Endodermal cell (in vitro differentiated cells): ENCODE results near the gene MYO1B. TPM values are rescaled to one million over a fixed set of nuclear protein-coding genes. Genes with fewer than 3 reads are reported as not detected.

ENCODE experiments used
- DNase-seq: peaks from one replicate; pipeline ENCODE4 v3.0.0-alpha.2; 2017
- H3K27ac ChIP-seq: 2 replicates; pipeline ENCODE4 v1.5.1; 2013; ENCODE audit warnings: mild to moderate bottlenecking, low read depth, low read length, moderate library complexity
- H3K27me3 ChIP-seq: 2 replicates; pipeline ENCODE4 v1.6.1; 2013; ENCODE audit warnings: mild to moderate bottlenecking, low read length, moderate library complexity; ENCODE audit not compliant: insufficient read depth, control insufficient read depth, poor library complexity, severe bottlenecking
- H3K36me3 ChIP-seq: 2 replicates; pipeline ENCODE4 v1.7.0; 2013; ENCODE audit warnings: mild to moderate bottlenecking, low read length, moderate library complexity; ENCODE audit not compliant: control insufficient read depth, insufficient read depth
- H3K4me1 ChIP-seq: one replicate; pipeline ENCODE4 v1.7.0; 2013; ENCODE audit warnings: low read length; ENCODE audit not compliant: control insufficient read depth, insufficient read depth
- H3K4me3 ChIP-seq: 2 replicates; pipeline ENCODE4 v1.5.1; 2013; ENCODE audit warnings: mild to moderate bottlenecking, low read length, moderate library complexity
- H3K9ac ChIP-seq: 2 replicates; pipeline ENCODE4 v1.6.1; 2013; ENCODE audit warnings: mild to moderate bottlenecking, low read length, moderate library complexity; ENCODE audit not compliant: poor library complexity, severe bottlenecking; ENCODE audit errors: extremely low read depth
- H3K9me3 ChIP-seq: 2 replicates; pipeline ENCODE4 v1.6.1; 2013; ENCODE audit warnings: mild to moderate bottlenecking, low read length, moderate library complexity; ENCODE audit not compliant: control insufficient read depth
- H3K27ac Mint-ChIP-seq: 2 replicates; pipeline ENCODE4 v1.8.0; 2020; ENCODE audit warnings: mixed read lengths
- H3K27me3 Mint-ChIP-seq: 2 replicates; pipeline ENCODE4 v1.8.0; 2021; ENCODE audit warnings: mild to moderate bottlenecking, mixed read lengths; ENCODE audit not compliant: insufficient read depth
- H3K36me3 Mint-ChIP-seq: 2 replicates; pipeline ENCODE4 v1.8.0; 2020; ENCODE audit warnings: low read depth, mixed read lengths
- H3K4me1 Mint-ChIP-seq: 2 replicates; pipeline ENCODE4 v1.8.0; 2020; ENCODE audit warnings: mixed read lengths
- H3K4me3 Mint-ChIP-seq: 2 replicates; pipeline ENCODE4 v1.8.0; 2020; ENCODE audit warnings: mild to moderate bottlenecking, moderate library complexity, mixed read lengths
- H3K9me3 Mint-ChIP-seq: 2 replicates; pipeline ENCODE4 v1.8.0; 2020; ENCODE audit warnings: mild to moderate bottlenecking, mixed read lengths
- CTCF ChIP-seq: fragments of 200-600 bp; sonication (generic); conservative IDR thresholded peaks from 2 replicates; pipeline ENCODE4 v1.5.0; 2021; ENCODE audit warnings: antibody characterized with exemption, mild to moderate bottlenecking
- WGBS, 2 experiments: methylation state at CpG; one replicate each; pipeline versions ENCODE4 v1.1.5 to v1.1.7; 2013; ENCODE audit warnings: missing lambda C conversion rate in 2 of 2, mixed read lengths in 1 of 2; ENCODE audit not compliant: insufficient coverage in 1 of 2, insufficient read length in 1 of 2; 5-methylcytosine and 5-hydroxymethylcytosine counted together
- total RNA-seq, 2 donors: library from RNA; stranded (reverse); fragmentation: NEBNext Ultra II Directional in 1 of 2; extraction: Animal tissue kit (Norgen Biotek cat#: 25700) in 1 of 2; gene quantifications; 2 replicates in 1 of 2; 3 replicates in 1 of 2; pipeline ENCODE4 v1.2.1, GENCODE V29; 2021

The MYO1B gene
- total RNA-seq, 2 donors from 2014 or later = 145 to 154 TPM

- WGBS, 2 experiments = 80 to 99% methylated on average over 1 to 2 of the region's 2 CpGs
- TF ChIP-seq CTCF = peak; percentile 47
- Mint-ChIP-seq H3K27me3 (no peaks in the 10 kb centered on the region), H3K4me3 (no peak overlapping the region), H3K36me3 (peaks cover 28% of the 10 kb centered on the region), H3K4me1 (peaks cover 47% of the 10 kb centered on the region), H3K27ac (no peak overlapping the region), H3K9me3 (no peaks in the 10 kb centered on the region)
- Histone ChIP-seq H3K27me3 (no peaks in the 10 kb centered on the region), H3K36me3 (peaks cover 50% of the 10 kb centered on the region), H3K4me3 (no peak overlapping the region), H3K27ac (no peak overlapping the region), H3K4me1 (peaks cover 30% of the 10 kb centered on the region), H3K9ac (no peak overlapping the region), H3K9me3 (no peaks in the 10 kb centered on the region)
- no peak for DNase-seq
Measured at GRCh38 chr2:191299010-191299409, 53.8 kb downstream of the MYO1B start.

- H3K27ac ChIP-seq = no peak overlapping the region
- H3K4me1 ChIP-seq = peaks cover 24% of the 10 kb centered on the region
- no peaks in the 10 kb centered on the region for H3K27me3 Mint-ChIP-seq
- H3K27me3 ChIP-seq = no peaks in the 10 kb centered on the region
- no peak overlapping the region for H3K4me3 ChIP-seq
- no peak for DNase-seq
- peaks cover 28% of the 10 kb centered on the region for H3K36me3 Mint-ChIP-seq
- peaks cover 44% of the 10 kb centered on the region for H3K4me1 Mint-ChIP-seq
- WGBS, 2 experiments = 95 to 100% methylated on average over 1 of the region's 1 CpG
- no peak for TF ChIP-seq CTCF
- H3K9me3 Mint-ChIP-seq = no peaks in the 10 kb centered on the region
- H3K27ac Mint-ChIP-seq = no peak overlapping the region
- H3K9me3 ChIP-seq = no peaks in the 10 kb centered on the region
- peaks cover 58% of the 10 kb centered on the region for H3K36me3 ChIP-seq
- no peak overlapping the region for H3K9ac ChIP-seq
- H3K4me3 Mint-ChIP-seq = no peak overlapping the region
Measured at GRCh38 chr2:191299866-191300265, 54.7 kb downstream of the MYO1B start.

- Mint-ChIP-seq H3K4me3 (no peak overlapping the region), H3K27ac (peak overlapping the region; percentile 29), H3K36me3 (peaks cover 18% of the 10 kb centered on the region), H3K9me3 (no peaks in the 10 kb centered on the region), H3K27me3 (no peaks in the 10 kb centered on the region), H3K4me1 (peaks cover 32% of the 10 kb centered on the region)
- H3K9ac ChIP-seq = no peak overlapping the region
- TF ChIP-seq CTCF = no peak
- H3K9me3 ChIP-seq = no peaks in the 10 kb centered on the region
- peaks cover 15% of the 10 kb centered on the region for H3K4me1 ChIP-seq
- H3K27me3 ChIP-seq = no peaks in the 10 kb centered on the region
- DNase-seq = no peak
- H3K36me3 ChIP-seq = peaks cover 51% of the 10 kb centered on the region
- no peak overlapping the region for H3K27ac ChIP-seq
- WGBS, 2 experiments = 46 to 56% methylated on average over 3 of the region's 3 CpGs
- H3K4me3 ChIP-seq = peak overlapping the region; percentile 29
Measured at GRCh38 chr2:191301971-191302370, 56.8 kb downstream of the MYO1B start.
